Adrenal gland (tissue), 12 donors: ENCODE measurements around the gene TTYH3. TPM values are rescaled to one million over a fixed set of nuclear protein-coding genes. Genes with fewer than 3 reads are reported as not detected.

Source experiments
- DNase-seq, 7 donors: peaks; one replicate each; pipeline ENCODE4 v3.0.0-alpha.2; 2019 to 2020
- H3K27ac ChIP-seq, 5 donors: fragments of 200-600 bp; sonication (generic) in 4 of 5; 1 replicate in 3 of 5; 2 replicates in 2 of 5; pipeline versions ENCODE4 v1.5.1 to v1.8.0; 2016 to 2020; ENCODE audit warnings: mild to moderate bottlenecking in 1 of 5
- H3K27me3 ChIP-seq: fragments of 200-600 bp; 2 replicates; pipeline ENCODE4 v1.8.0; 2021
- H3K36me3 ChIP-seq, 2 donors: fragments of 200-600 bp; replicated peaks in 1 of 2; 1 replicate in 1 of 2; 2 replicates in 1 of 2; pipeline versions ENCODE4 v1.5.1 to v1.8.0; 2018 to 2022
- H3K4me1 ChIP-seq, 2 donors: fragments of 200-600 bp; replicated peaks in 1 of 2; 1 replicate in 1 of 2; 2 replicates in 1 of 2; pipeline versions ENCODE4 v1.5.1 to v1.8.0; 2018 to 2021
- H3K4me3 ChIP-seq, 4 donors: fragments of 200-600 bp; sonication (generic) in 3 of 4; one replicate each; pipeline ENCODE4 v1.5.1; 2016 to 2018
- H3K9me3 ChIP-seq, 3 donors: fragments of 200-600 bp; sonication (generic) in 1 of 3; replicated peaks in 1 of 3; 1 replicate in 2 of 3; 2 replicates in 1 of 3; pipeline versions ENCODE4 v1.5.1 to v1.8.0; 2016 to 2021
- CTCF ChIP-seq, 6 experiments: fragments of 450-650 bp in 4 of 6; fragments of 200-600 bp in 2 of 6; sonication (generic) in 1 of 6; IDR thresholded peaks; 1 replicate in 5 of 6; 2 replicates in 1 of 6; pipeline versions ENCODE4 v1.5.1 to v1.8.0; 2016 to 2021; ENCODE audit warnings: antibody characterized with exemption in 6 of 6, mild to moderate bottlenecking in 2 of 6, moderate library complexity in 1 of 6
- POLR2A ChIP-seq, 2 donors: fragments of 450-650 bp; IDR thresholded peaks; one replicate each; pipeline ENCODE4 v1.6.1; 2017; ENCODE audit warnings: antibody characterized with exemption in 2 of 2, mild to moderate bottlenecking in 2 of 2, moderate library complexity in 1 of 2
- WGBS, 4 donors: extraction: QIAGEN DNeasy Blood & Tissue Kit in 2 of 4; methylation state at CpG; one replicate each; pipeline versions ENCODE4 v1.1.5 to v1.1.7; 2013 to 2017; 5-methylcytosine and 5-hydroxymethylcytosine counted together
- intact Hi-C, 2 donors: fragments of 100-400 bp; cut with DNase I; formaldehyde crosslinking; loops; one replicate each; pipeline versions ENCODE4 v1.14.1 to v1.15.0; 2022 to 2023
- polyA plus RNA-seq, 3 donors: library from polyadenylated mRNA; stranded (reverse); fragments of 200-250 nt in 2 of 3; fragments of 350-450 nt in 1 of 3; fragmentation: Illumina TruSeq in 1 of 3; extraction: RNeasy Lipid Tissue Mini Kit (QIAGEN cat#74804) in 1 of 3; gene quantifications; one replicate each; pipeline ENCODE4 v1.2.3, GENCODE V29; 2013 to 2014
- total RNA-seq, 9 donors: library from RNA; depleted of rRNA in 4 of 9; stranded (reverse); fragments of >200 nt in 4 of 9; fragments of 120-200 nt in 1 of 9; fragmentation: NEBNext Ultra II Directional in 1 of 9; extraction: Animal tissue kit (Norgen Biotek cat#: 25700) in 1 of 9; gene quantifications; one replicate each; pipeline versions ENCODE4 v1.1.0 to v1.2.4, GENCODE V29; 2013 to 2023
- donor health status: healthy with polysubstance abuse.
- donor health status: Bipolar disorder and iron deficiency.
- donor health status: DM: yes; HTN: yes; CAD: no.
- donor health status: DM: no; HTN: no; CAD: no.
- donor health status: DM: no; HTN: no; CAD: no.
- donor health status: DM: yes; HTN: yes; CAD: no.

Gene TTYH3
- total and polyA plus RNA-seq, 12 donors: 5.2 to 86.3 (median 53.2) TPM

- no peak for TF ChIP-seq CTCF (IDR thresholded peaks at IDR 0.05)
- no peaks in the 10 kb centered on the region for H3K36me3 ChIP-seq
- no peaks in the 10 kb centered on the region for H3K9me3 ChIP-seq
- WGBS, 4 donors: 90 to 95% (median 94%) methylated on average over 13 to 14 of the region's 14 CpGs
- no peak for DNase-seq
- H3K27me3 ChIP-seq: no peaks in the 10 kb centered on the region
- intact Hi-C loops: loop anchor here in 1 of 2 donors (5.0 kb wide), 1 partner anchor 77 kb away; the partner anchor contains the start of gene AMZ1
- H3K27ac ChIP-seq: no peak overlapping the region
- peaks cover 10 to 43% of the 10 kb centered on the region in 2 donors for H3K4me1 ChIP-seq
- H3K4me3 ChIP-seq: no peak overlapping the region
Measured at GRCh38 chr7:2610466-2610865, 21.3 kb upstream of the TTYH3 start.

- no peaks in the 10 kb centered on the region for H3K36me3 ChIP-seq
- no peak overlapping the region for H3K27ac ChIP-seq
- no peaks in the 10 kb centered on the region for H3K9me3 ChIP-seq
- no peak for DNase-seq
- 68 to 95% (median 88%) methylated on average over 8 to 14 of the region's 14 CpGs for WGBS, 4 donors
- H3K27me3 ChIP-seq: no peaks in the 10 kb centered on the region
- TF ChIP-seq POLR2A (IDR thresholded peaks at IDR 0.05) (no peak), CTCF (IDR thresholded peaks at IDR 0.05) (no peak)
- H3K4me3 ChIP-seq: no peak overlapping the region
- H3K4me1 ChIP-seq: peaks cover 10 to 43% of the 10 kb centered on the region in 2 donors
- intact Hi-C loops: loop anchor here in 1 of 2 donors (5.0 kb wide), 1 partner anchor 76 kb away; the partner anchor contains the start of gene AMZ1
Measured at GRCh38 chr7:2610898-2611297, 20.9 kb upstream of the TTYH3 start.

- H3K27ac ChIP-seq: no peak overlapping the region
- TF ChIP-seq POLR2A (IDR thresholded peaks at IDR 0.05) (no peak), CTCF (IDR thresholded peaks at IDR 0.05) (no peak)
- intact Hi-C loops: loop anchor here in 1 of 2 donors (5.0 kb wide), 1 partner anchor 76 kb away; the partner anchor contains the start of gene AMZ1
- H3K4me1 ChIP-seq: peaks cover 10 to 39% of the 10 kb centered on the region in 2 donors
- DNase-seq: no peak
- no peaks in the 10 kb centered on the region for H3K36me3 ChIP-seq
- no peaks in the 10 kb centered on the region for H3K27me3 ChIP-seq
- no peak overlapping the region for H3K4me3 ChIP-seq
- H3K9me3 ChIP-seq: no peaks in the 10 kb centered on the region
- 85 to 96% (median 91%) methylated on average over 4 to 11 of the region's 11 CpGs for WGBS, 4 donors
Measured at GRCh38 chr7:2611401-2611800, 20.4 kb upstream of the TTYH3 start.

- Histone ChIP-seq H3K4me1 (peaks cover 10 to 37% of the 10 kb centered on the region in 2 donors), H3K9me3 (no peaks in the 10 kb centered on the region), H3K27ac (no peak overlapping the region), H3K4me3 (no peak overlapping the region), H3K36me3 (no peaks in the 10 kb centered on the region), H3K27me3 (no peaks in the 10 kb centered on the region)
- no peak for TF ChIP-seq POLR2A (IDR thresholded peaks at IDR 0.05)
- TF ChIP-seq CTCF (IDR thresholded peaks at IDR 0.05): no peak
- intact Hi-C loops: loop anchor here in 1 of 2 donors (5.0 kb wide), 1 partner anchor 75 kb away; the partner anchor contains the start of gene AMZ1
- 96 to 100% (median 97%) methylated on average over 1 to 10 of the region's 10 CpGs for WGBS, 4 donors
- DNase-seq: no peak
Measured at GRCh38 chr7:2611922-2612321, 19.9 kb upstream of the TTYH3 start.
